Upper lobe of left lung (tissue), 4 donors: ENCODE results near the gene HAP1.

Experiments
- EP300 ChIP-seq, 4 donors: sonication (generic); formaldehyde crosslinking; IDR thresholded peaks; one replicate each; pipeline ENCODE4 v1.5.1; 2017; ENCODE audit warnings: antibody characterized with exemption in 4 of 4, control low read depth in 2 of 4
- POLR2AphosphoS5 ChIP-seq, 2 donors: sonication (generic); formaldehyde crosslinking; IDR thresholded peaks; one replicate each; pipeline ENCODE4 v1.5.1; 2017; ENCODE audit warnings: antibody characterized with exemption in 2 of 2

DNA sequence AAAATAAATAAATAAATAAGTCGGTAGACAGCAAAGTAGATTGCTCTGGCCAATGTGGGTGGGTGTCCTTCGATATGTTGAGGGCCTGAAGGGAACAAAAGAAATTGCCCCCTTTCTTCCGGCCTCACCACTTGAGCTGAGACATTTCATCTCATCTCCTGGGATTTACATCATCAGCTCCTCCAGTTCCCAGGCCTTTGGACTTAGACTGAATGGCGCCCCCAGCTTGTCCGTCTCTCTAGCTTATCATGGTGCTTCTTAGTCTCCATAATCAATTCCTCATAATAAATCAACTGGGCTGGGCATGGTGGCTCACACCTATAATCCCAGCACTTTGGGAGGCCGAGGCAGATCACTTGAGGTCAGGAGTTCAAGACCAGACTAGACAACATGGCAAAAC lies 13.8 kb upstream of the HAP1 start:
- TF ChIP-seq POLR2AphosphoS5 (IDR thresholded peaks at IDR 0.05) (no peak), EP300 (IDR thresholded peaks at IDR 0.05) (no peak)
